A673 (cell line): ENCODE results near the gene MYD88. TPM values are rescaled to one million over a fixed set of nuclear protein-coding genes. Genes with fewer than 3 reads are reported as not detected.

Source experiments
- BruUV-seq: library from RNA; stranded (reverse); fragments of 400-500 nt; replicated peaks from 2 replicates; lab custom pipeline; 2021; lab: Mats Ljungman, UMichigan
- CTCF ChIA-PET: fragments of 300-600 bp; sonication (Branson Sonifier 250); formaldehyde crosslinking; loops from one replicate; lab custom pipeline; 2022; ENCODE audit warnings: antibody characterized with exemption; lab: Charles Lee
- POLR2A ChIA-PET: fragments of 300-600 bp; sonication (Branson Sonifier 250); formaldehyde crosslinking; loops from one replicate; lab custom pipeline; 2022; ENCODE audit warnings: antibody characterized with exemption; ENCODE audit not compliant: low non-redundant PET; lab: Charles Lee
- DNase-seq: peaks from one replicate; pipeline ENCODE4 v3.0.0-alpha.2; 2015; ENCODE audit warnings: low spot score
- H3K27ac ChIP-seq: fragments of 200-600 bp; sonication (generic); 2 replicates; pipeline ENCODE4 v1.5.1; 2016; ENCODE audit warnings: mixed run types, low read depth, mild to moderate bottlenecking, mixed read lengths, antibody characterized with exemption, low read length; ENCODE audit not compliant: poor library complexity, severe bottlenecking
- H3K27me3 ChIP-seq: fragments of 200-600 bp; sonication (generic); replicated peaks from 2 replicates; pipeline ENCODE4 v1.6.1; 2017; ENCODE audit warnings: mixed run types, low read depth, mild to moderate bottlenecking, mixed read lengths, antibody characterized with exemption, low read length; ENCODE audit not compliant: insufficient read depth, poor library complexity
- H3K36me3 ChIP-seq: fragments of 200-600 bp; sonication (generic); 2 replicates; pipeline ENCODE4 v1.6.1; 2016; ENCODE audit warnings: mixed run types, mild to moderate bottlenecking, mixed read lengths, antibody characterized with exemption, low read length; ENCODE audit not compliant: insufficient read depth, poor library complexity, severe bottlenecking
- H3K4me1 ChIP-seq: fragments of 200-600 bp; sonication (generic); 2 replicates; pipeline ENCODE4 v1.6.1; 2017; ENCODE audit warnings: mixed run types, mild to moderate bottlenecking, mixed read lengths, antibody characterized with exemption, low read length; ENCODE audit not compliant: insufficient read depth, poor library complexity, severe bottlenecking
- H3K4me3 ChIP-seq: fragments of 200-600 bp; sonication (generic); 2 replicates; pipeline ENCODE4 v1.5.1; 2016; ENCODE audit warnings: low read depth, mixed run types, mild to moderate bottlenecking, mixed read lengths, low read length; ENCODE audit not compliant: poor library complexity, severe bottlenecking
- H3K9me3 ChIP-seq: fragments of 200-600 bp; sonication (generic); 2 replicates; pipeline ENCODE4 v1.6.1; 2016; ENCODE audit warnings: mixed run types, low read depth, mild to moderate bottlenecking, mixed read lengths, antibody characterized with exemption, low read length; ENCODE audit not compliant: poor library complexity, severe bottlenecking
- CTCF ChIP-seq: fragments of 300-800, 200-600 bp; sonication (generic); conservative IDR thresholded peaks from 2 replicates; pipeline ENCODE4 v1.5.1; 2017; ENCODE audit warnings: low read depth, mild to moderate bottlenecking, antibody characterized with exemption, low read length, moderate library complexity, mixed read lengths
- EZH2 ChIP-seq: fragments of 200-600 bp; sonication (generic); IDR thresholded peaks from 2 replicates; pipeline ENCODE4 v1.6.1; 2017; ENCODE audit warnings: borderline replicate concordance, low read depth, mild to moderate bottlenecking, mixed read lengths, antibody characterized with exemption, low read length; ENCODE audit not compliant: poor library complexity, severe bottlenecking
- intact Hi-C: fragments of 100-400 bp; cut with micrococcal nuclease; formaldehyde crosslinking; loops from one replicate; pipeline ENCODE4 v1.10.0; 2022; ENCODE audit not compliant: unreplicated experiment
- total RNA-seq: library from RNA; stranded (reverse); gene quantifications from 2 replicates; pipeline ENCODE4 v1.2.3, GENCODE V29; 2021

Gene MYD88
- total RNA-seq, 1 experiment from 2014 or later, result 11.9 TPM

- no peak overlapping the region for H3K4me3 ChIP-seq
- H3K27me3 ChIP-seq, result no peaks in the 10 kb centered on the region
- BruUV-seq, result no TSS peak
- intact Hi-C loops, result no loop called here
- TF ChIP-seq CTCF (no peak), EZH2 (no peak)
- H3K27ac ChIP-seq, result no peak overlapping the region
- no peaks in the 10 kb centered on the region for H3K4me1 ChIP-seq
- ChIA-PET CTCF (no interaction called here), POLR2A (no interaction called here)
- H3K36me3 ChIP-seq, result peaks cover 8% of the 10 kb centered on the region
- no peak for DNase-seq
- H3K9me3 ChIP-seq, result no peaks in the 10 kb centered on the region
Observed at GRCh38 chr3:38128303-38128655, 10.2 kb upstream of the MYD88 start.

- BruUV-seq, result no TSS peak
- intact Hi-C loops, result no loop called here
- ChIA-PET POLR2A (no interaction called here), CTCF (no interaction called here)
- no peaks in the 10 kb centered on the region for H3K9me3 ChIP-seq
- TF ChIP-seq EZH2 (no peak), CTCF (no peak)
- no peak overlapping the region for H3K4me3 ChIP-seq
- no peaks in the 10 kb centered on the region for H3K27me3 ChIP-seq
- H3K36me3 ChIP-seq, result peaks cover 8% of the 10 kb centered on the region
- H3K27ac ChIP-seq, result no peak overlapping the region
- H3K4me1 ChIP-seq, result no peaks in the 10 kb centered on the region
- no peak for DNase-seq
Observed at GRCh38 chr3:38129058-38129457, 9.4 kb upstream of the MYD88 start.

DNA sequence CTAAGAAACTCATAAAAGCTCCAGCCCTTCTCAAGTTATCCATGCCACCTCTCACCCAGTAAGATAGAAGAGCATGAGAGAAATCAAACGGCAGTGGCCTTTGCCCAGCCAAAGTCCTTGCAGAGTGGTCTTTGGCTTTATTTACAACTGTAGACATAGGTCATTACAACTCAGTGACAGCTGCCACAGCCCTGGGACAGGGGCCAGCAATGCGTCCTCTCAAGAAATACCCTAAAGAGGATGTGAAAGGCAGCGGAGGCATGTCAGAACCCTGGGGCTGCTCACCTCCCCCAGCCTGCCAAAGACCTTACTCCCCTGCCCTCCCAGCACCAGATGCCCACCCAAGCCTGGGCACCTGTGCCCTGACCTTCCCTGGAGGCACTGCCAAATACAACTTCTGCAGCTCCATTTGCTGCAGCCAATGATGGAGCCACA is 7.8 kb upstream of the MYD88 start:
- intact Hi-C loops, result loop anchor here (10.0 kb wide), 1 partner anchor 214 kb away; the partner anchor contains the start of gene XYLB
- Histone ChIP-seq H3K27ac (no peak overlapping the region), H3K9me3 (no peaks in the 10 kb centered on the region), H3K27me3 (no peaks in the 10 kb centered on the region), H3K4me3 (no peak overlapping the region), H3K4me1 (no peaks in the 10 kb centered on the region), H3K36me3 (peaks cover 11% of the 10 kb centered on the region)
- ChIA-PET CTCF (no interaction called here), POLR2A (no interaction called here)
- no TSS peak for BruUV-seq
- TF ChIP-seq EZH2 (no peak), CTCF (no peak)
- no peak for DNase-seq
